ENCODE data around the gene HAPLN2.

The HAPLN2 gene

DNA sequence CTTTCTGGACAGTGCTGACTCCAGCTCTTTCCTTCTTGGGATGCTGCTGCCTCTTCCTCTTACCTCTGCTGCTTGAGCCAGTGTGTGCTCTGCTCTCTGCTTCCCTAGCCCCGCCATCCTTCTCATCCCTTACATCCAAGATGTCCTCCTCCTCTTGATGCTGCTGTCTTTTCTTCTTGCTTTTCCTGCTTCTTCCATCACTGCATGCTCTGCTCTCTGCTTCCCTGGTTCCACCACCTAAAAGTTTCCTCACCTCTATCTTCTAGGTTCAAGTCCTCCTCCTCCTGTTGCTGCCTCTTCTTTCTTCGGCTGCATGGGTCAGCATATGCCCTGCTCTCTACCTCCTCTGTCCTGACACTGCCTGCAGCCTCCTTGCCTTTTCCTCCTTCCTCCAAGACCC is 24.2 kb upstream of the HAPLN2 start:
- peak overlapping the region; percentile 58; the same call in 1 of the 2 replicates for H3K27ac ChIP-seq
- H3K36me3 ChIP-seq (ENCODE audit: insufficient read depth, low read length), result peaks cover 64% of the 10 kb centered on the region
- H3K4me3 ChIP-seq, result no peak overlapping the region
- TF ChIP-seq POLR2AphosphoS5 (IDR thresholded peaks at IDR 0.05; ENCODE audit: borderline replicate concordance, low read depth, low read length) (no peak; the same call in 1 of the 2 replicates), FOXP2 (optimal IDR thresholded peaks at IDR 0.05; ENCODE audit: control extremely low read depth, extremely low read length, insufficient read depth) (no peak), EZH2 (IDR thresholded peaks at IDR 0.05) (no peak)
- no peak overlapping the region for H3K9ac ChIP-seq (ENCODE audit: insufficient read length)
- H3K9me3 ChIP-seq (ENCODE audit: low read depth, low read length), result no peaks in the 10 kb centered on the region
- DNase-seq (ENCODE audit: low read depth, low spot score), result no peak

DNA sequence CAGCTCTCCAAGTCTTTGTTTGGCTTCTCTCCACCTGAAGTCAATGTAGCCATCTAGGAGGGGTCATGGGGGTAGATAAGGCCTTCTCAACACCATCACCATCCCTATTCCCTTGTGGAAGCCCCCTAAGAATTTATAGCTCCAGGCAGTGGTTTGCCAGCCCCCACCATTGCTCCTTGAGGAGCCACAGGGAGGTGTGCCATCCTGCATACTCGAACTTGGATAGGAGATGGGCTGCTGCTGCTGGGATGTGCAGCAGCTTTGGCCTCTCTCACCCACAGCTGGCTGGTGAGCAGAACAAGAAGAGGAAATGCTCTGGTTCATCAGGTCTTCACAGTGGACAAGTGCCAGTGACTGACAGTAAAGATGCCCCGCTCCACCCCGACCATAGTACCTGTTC is 22.8 kb upstream of the HAPLN2 start:
- Histone ChIP-seq H3K9me3 (ENCODE audit: low read depth, low read length) (no peaks in the 10 kb centered on the region), H3K4me3 (no peak overlapping the region), H3K9ac (ENCODE audit: insufficient read length) (no peak overlapping the region), H3K36me3 (ENCODE audit: insufficient read depth, low read length) (peaks cover 64% of the 10 kb centered on the region), H3K27ac (no peak overlapping the region)
- TF ChIP-seq POLR2AphosphoS5 (IDR thresholded peaks at IDR 0.05; ENCODE audit: borderline replicate concordance, low read depth, low read length) (no peak), EZH2 (IDR thresholded peaks at IDR 0.05) (no peak), FOXP2 (optimal IDR thresholded peaks at IDR 0.05; ENCODE audit: control extremely low read depth, extremely low read length, insufficient read depth) (no peak)
- DNase-seq (ENCODE audit: low read depth, low spot score), result no peak

- Histone ChIP-seq H3K4me3 (no peak overlapping the region), H3K9ac (ENCODE audit: insufficient read length) (no peak overlapping the region), H3K36me3 (ENCODE audit: insufficient read depth, low read length) (peaks cover 57% of the 10 kb centered on the region), H3K9me3 (ENCODE audit: low read depth, low read length) (no peaks in the 10 kb centered on the region), H3K27ac (no peak overlapping the region)
- DNase-seq (ENCODE audit: low read depth, low spot score), result no peak
- TF ChIP-seq FOXP2 (optimal IDR thresholded peaks at IDR 0.05; ENCODE audit: control extremely low read depth, extremely low read length, insufficient read depth), result no peak
- peak; percentile 10; the same call in 1 of the 2 replicates for TF ChIP-seq POLR2AphosphoS5 (IDR thresholded peaks at IDR 0.05; ENCODE audit: borderline replicate concordance, low read depth, low read length)
Measured at GRCh38 chr1:156598125-156598524, 21.1 kb upstream of the HAPLN2 start.

- DNase-seq (ENCODE audit: low read depth, low spot score), result no peak
- Histone ChIP-seq H3K9me3 (ENCODE audit: low read depth, low read length) (no peaks in the 10 kb centered on the region), H3K9ac (ENCODE audit: insufficient read length) (no peak overlapping the region), H3K27ac (no peak overlapping the region), H3K4me3 (no peak overlapping the region), H3K36me3 (ENCODE audit: insufficient read depth, low read length) (peaks cover 50% of the 10 kb centered on the region)
- TF ChIP-seq EZH2 (IDR thresholded peaks at IDR 0.05), result no peak
- TF ChIP-seq POLR2AphosphoS5 (IDR thresholded peaks at IDR 0.05; ENCODE audit: borderline replicate concordance, low read depth, low read length), result no peak
- TF ChIP-seq FOXP2 (optimal IDR thresholded peaks at IDR 0.05; ENCODE audit: control extremely low read depth, extremely low read length, insufficient read depth), result no peak
Measured at GRCh38 chr1:156598731-156599432, 20.3 kb upstream of the HAPLN2 start.

DNA sequence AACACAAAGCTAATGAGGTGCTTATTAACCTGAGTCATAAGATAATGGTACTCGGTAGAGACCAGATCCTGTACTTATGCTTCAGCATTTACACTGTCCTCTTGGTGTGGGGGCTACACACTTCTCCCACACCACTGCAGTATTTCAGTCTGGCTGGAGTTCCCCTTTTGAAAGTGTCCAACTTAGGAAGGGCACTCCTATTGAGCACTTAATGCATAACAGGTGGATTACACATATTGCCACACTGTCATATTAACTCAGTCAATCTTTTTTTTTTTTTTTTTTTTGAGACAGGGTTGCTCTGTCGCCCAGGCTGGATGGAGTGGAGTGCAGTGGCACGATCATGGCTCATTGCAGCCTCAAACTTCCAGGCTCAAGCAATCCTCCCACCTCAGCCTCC is 19.4 kb upstream of the HAPLN2 start:
- Histone ChIP-seq H3K27ac (no peak overlapping the region), H3K4me3 (peak overlapping the region; percentile 90), H3K9me3 (ENCODE audit: low read depth, low read length) (no peaks in the 10 kb centered on the region), H3K9ac (ENCODE audit: insufficient read length) (no peak overlapping the region), H3K36me3 (ENCODE audit: insufficient read depth, low read length) (peaks cover 44% of the 10 kb centered on the region)
- TF ChIP-seq EZH2 (IDR thresholded peaks at IDR 0.05) (no peak), POLR2AphosphoS5 (IDR thresholded peaks at IDR 0.05; ENCODE audit: borderline replicate concordance, low read depth, low read length) (no peak), FOXP2 (optimal IDR thresholded peaks at IDR 0.05; ENCODE audit: control extremely low read depth, extremely low read length, insufficient read depth) (no peak)
- DNase-seq (ENCODE audit: low read depth, low spot score), result no peak

DNA sequence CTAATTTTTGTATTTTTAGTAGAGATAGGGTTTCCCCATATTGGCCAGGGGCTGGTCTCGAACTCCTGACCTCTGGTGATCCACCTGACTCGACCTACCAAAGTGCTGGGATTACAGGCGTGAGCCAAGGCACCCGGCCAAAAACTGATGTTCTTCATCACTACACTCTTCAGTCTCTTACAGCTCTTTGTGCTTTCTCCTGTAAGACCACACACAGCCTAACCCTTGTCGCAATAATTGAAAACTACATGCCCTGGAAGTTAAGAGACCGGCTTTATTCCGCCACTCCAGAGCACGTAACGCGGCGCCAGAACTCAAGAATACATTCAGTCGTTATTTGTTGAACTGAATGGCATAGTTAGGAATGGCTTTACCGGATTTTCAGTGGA is 18.5 kb upstream of the HAPLN2 start:
- H3K27ac ChIP-seq, result peak overlapping the region; percentile 74
- peaks cover 35% of the 10 kb centered on the region for H3K36me3 ChIP-seq (ENCODE audit: insufficient read depth, low read length)
- peak overlapping the region; percentile 89 for H3K9ac ChIP-seq (ENCODE audit: insufficient read length)
- no peaks in the 10 kb centered on the region for H3K9me3 ChIP-seq (ENCODE audit: low read depth, low read length)
- peak overlapping the region; percentile 90 for H3K4me3 ChIP-seq
- DNase-seq (ENCODE audit: low read depth, low spot score), result no peak
- TF ChIP-seq EZH2 (IDR thresholded peaks at IDR 0.05) (no peak), FOXP2 (optimal IDR thresholded peaks at IDR 0.05; ENCODE audit: control extremely low read depth, extremely low read length, insufficient read depth) (no peak), POLR2AphosphoS5 (IDR thresholded peaks at IDR 0.05; ENCODE audit: borderline replicate concordance, low read depth, low read length) (no peak)

DNA sequence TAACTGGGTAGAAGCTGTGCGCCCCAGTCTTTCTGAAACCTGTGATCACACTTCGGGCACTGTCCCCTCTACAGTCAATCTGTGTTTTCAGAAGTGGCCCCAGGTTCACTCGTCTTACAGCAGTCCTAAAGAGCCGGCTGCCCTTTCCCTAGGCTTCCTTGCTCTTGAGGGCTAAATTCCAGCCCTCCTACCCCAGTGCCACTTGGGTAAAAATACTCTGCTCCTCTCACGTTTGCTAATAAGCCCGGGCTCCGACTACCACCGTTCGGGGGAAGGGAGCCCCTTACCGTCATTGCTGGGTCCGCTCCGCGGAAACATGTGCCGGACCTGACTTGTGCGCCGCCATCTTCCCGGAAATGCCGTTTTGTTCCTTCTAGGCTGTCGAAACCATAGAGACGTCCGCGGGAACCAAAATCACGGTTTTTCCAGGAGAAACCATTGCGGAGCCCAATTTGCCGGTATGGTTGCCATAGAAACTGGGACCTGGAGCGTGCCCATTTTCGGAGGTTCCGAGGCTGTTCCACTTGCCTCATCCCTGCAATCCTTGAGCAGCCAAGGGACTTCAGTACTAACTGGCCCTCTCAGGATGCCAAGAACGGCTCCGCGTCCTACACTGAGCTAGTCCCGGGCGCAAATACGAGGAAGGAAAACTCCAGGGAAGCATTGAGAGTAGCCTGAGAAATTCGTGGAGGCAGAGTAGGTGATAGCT is 17.9 kb upstream of the HAPLN2 start, which contains the start of gene GPATCH4:
GPATCH4 (minus strand) TSS at position 358 of the 709 bp plus-strand sequence.
- peak; percentile 95 for TF ChIP-seq POLR2AphosphoS5 (IDR thresholded peaks at IDR 0.05; ENCODE audit: borderline replicate concordance, low read depth, low read length)
- TF ChIP-seq FOXP2 (optimal IDR thresholded peaks at IDR 0.05; ENCODE audit: control extremely low read depth, extremely low read length, insufficient read depth), result no peak
- peak within 1 kb of the TSS; percentile 89 for H3K9ac ChIP-seq (ENCODE audit: insufficient read length)
- no peaks in the 10 kb centered on the region for H3K9me3 ChIP-seq (ENCODE audit: low read depth, low read length)
- peak within 1 kb of the TSS; percentile 74 for H3K27ac ChIP-seq
- peaks cover 30% of the 10 kb centered on the region for H3K36me3 ChIP-seq (ENCODE audit: insufficient read depth, low read length)
- peak within 1 kb of the TSS; percentile 90 for H3K4me3 ChIP-seq
- peak; percentile 72 for DNase-seq (ENCODE audit: low read depth, low spot score)

- Histone ChIP-seq H3K4me3 (peak overlapping the region; percentile 90), H3K9me3 (ENCODE audit: low read depth, low read length) (no peaks in the 10 kb centered on the region), H3K27ac (peak overlapping the region; percentile 74), H3K36me3 (ENCODE audit: insufficient read depth, low read length) (peaks cover 23% of the 10 kb centered on the region), H3K9ac (ENCODE audit: insufficient read length) (peak overlapping the region; percentile 89)
- DNase-seq (ENCODE audit: low read depth, low spot score), result no peak
- TF ChIP-seq POLR2AphosphoS5 (IDR thresholded peaks at IDR 0.05; ENCODE audit: borderline replicate concordance, low read depth, low read length) (no peak), FOXP2 (optimal IDR thresholded peaks at IDR 0.05; ENCODE audit: control extremely low read depth, extremely low read length, insufficient read depth) (no peak), EZH2 (IDR thresholded peaks at IDR 0.05) (no peak)
Measured at GRCh38 chr1:156601892-156602291, 17.3 kb upstream of the HAPLN2 start.

Data from SK-N-MC (cell line).